Cortex of kidney (tissue), 1 donor: ENCODE results near the gene RHBDL2.
"Not testable (repeated sequence)": the region's sequence is repeated elsewhere in the genome, so short reads cannot be mapped to it uniquely, and the experiment has no call there.

Source experiments
- DNase-seq: peaks from one replicate; lab custom pipeline; 2025; lab: John Stamatoyannopoulos, UW

Gene RHBDL2

GRCh38 chr1:38932571-38932970 is 9.1 kb downstream of the RHBDL2 start:
- DNase-seq, result no peak

- DNase-seq, result no peak
Measured at GRCh38 chr1:38929476-38929875, 12.2 kb downstream of the RHBDL2 start.

GRCh38 chr1:38929054-38929453 is 12.6 kb downstream of the RHBDL2 start:
- no peak for DNase-seq

GRCh38 chr1:38926091-38926490 is 15.5 kb downstream of the RHBDL2 start:
- DNase-seq, result no peak

GRCh38 chr1:38925391-38925790 is 16.2 kb downstream of the RHBDL2 start:
- no peak for DNase-seq

- DNase-seq, result no peak
Measured at GRCh38 chr1:38923607-38924006, 18.0 kb downstream of the RHBDL2 start.

GRCh38 chr1:38919130-38919529 is 22.5 kb downstream of the RHBDL2 start:
- no peak for DNase-seq

- DNase-seq, result no peak
Measured at GRCh38 chr1:38918568-38918967, 23.1 kb downstream of the RHBDL2 start.

GRCh38 chr1:38917772-38918171 is 23.9 kb downstream of the RHBDL2 start:
- DNase-seq, result no peak

GRCh38 chr1:38917337-38917736 is 24.3 kb downstream of the RHBDL2 start:
- DNase-seq, result no peak

GRCh38 chr1:38915352-38915948 is 26.2 kb downstream of the RHBDL2 start:
- DNase-seq, result no peak

- not testable (repeated sequence) for DNase-seq
Measured at GRCh38 chr1:38914908-38915307, 26.7 kb downstream of the RHBDL2 start.

GRCh38 chr1:38908821-38909220 is 32.8 kb downstream of the RHBDL2 start:
- no peak for DNase-seq

GRCh38 chr1:38905985-38906384 is 35.6 kb downstream of the RHBDL2 start:
- DNase-seq, result no peak

GRCh38 chr1:38899560-38899959 is 42.1 kb downstream of the RHBDL2 start:
- no peak for DNase-seq

- DNase-seq, result no peak
Measured at GRCh38 chr1:38898653-38899230, 42.9 kb downstream of the RHBDL2 start.

- DNase-seq, result no peak
Measured at GRCh38 chr1:38896169-38896568, 45.5 kb downstream of the RHBDL2 start.

GRCh38 chr1:38892976-38893375 is 48.7 kb downstream of the RHBDL2 start:
- DNase-seq, result no peak

GRCh38 chr1:38891753-38892152 is 49.9 kb downstream of the RHBDL2 start:
- no peak for DNase-seq

GRCh38 chr1:38889589-38889988 is 52.0 kb downstream of the RHBDL2 start:
- DNase-seq, result no peak

GRCh38 chr1:38888423-38889333 is 53.0 kb downstream of the RHBDL2 start:
- no peak for DNase-seq

GRCh38 chr1:38885092-38885491 is 56.5 kb downstream of the RHBDL2 start:
- no peak for DNase-seq

GRCh38 chr1:38881487-38881886 is 60.1 kb downstream of the RHBDL2 start, which contains the start of gene GJA9:
Gene GJA9 (minus strand): TSS chr1:38881587. CDS start chr1:38876098, 5,489 bp downstream.
- DNase-seq, result no peak
